ENCODE data around the gene RAD51AP2.
A peak's percentile ranks its signal among the peaks of the same experiment; 100 is the strongest.
"Not testable (repeated sequence)": the region's sequence is repeated elsewhere in the genome, so short reads cannot be mapped to it uniquely, and the experiment has no call there.

Gene RAD51AP2

DNA sequence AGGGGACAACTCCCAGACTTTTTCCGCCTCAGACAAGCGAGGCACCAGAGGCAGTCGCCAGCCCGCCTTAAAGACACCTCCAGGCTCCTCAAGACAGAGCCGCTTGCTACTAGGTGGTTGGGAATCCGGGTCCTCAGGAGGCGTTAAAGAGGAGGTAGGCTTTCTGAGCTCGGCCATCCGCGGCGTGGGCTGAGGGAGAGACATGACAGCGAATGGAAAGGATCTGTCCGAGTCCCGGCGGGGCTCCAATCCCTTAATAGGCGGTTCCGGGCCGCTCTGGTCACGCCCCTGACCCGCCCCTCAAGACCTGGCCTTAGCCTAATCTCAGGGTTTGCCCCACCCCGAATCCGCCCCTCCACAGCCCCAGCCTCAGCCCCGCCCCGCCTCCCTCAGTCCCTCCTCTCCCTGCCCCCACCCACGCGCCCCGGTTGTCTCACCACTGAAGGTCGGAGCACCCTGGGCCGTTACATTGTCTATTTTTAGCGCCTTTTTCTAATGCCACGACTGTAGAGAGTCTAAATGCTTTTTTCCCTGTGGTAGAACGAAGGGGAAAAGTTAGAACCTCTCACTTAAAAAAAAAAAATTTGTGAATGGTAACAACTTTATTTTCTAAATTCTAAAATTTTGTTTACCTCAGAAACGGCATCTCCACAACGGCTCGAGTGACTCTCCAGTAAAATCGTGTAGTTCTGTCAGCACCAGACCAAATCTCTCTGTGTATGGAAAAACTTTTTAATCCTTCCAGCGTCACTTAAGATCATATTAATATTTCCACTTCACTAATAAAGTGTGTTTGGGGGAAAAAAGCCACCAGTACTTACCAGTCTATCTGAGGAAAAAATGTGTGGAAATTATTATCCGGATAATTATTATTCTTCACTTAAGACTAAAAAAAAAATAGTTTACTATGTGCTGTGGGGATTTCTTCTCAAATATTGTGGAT lies at the start of gene RAD51AP2:
Gene RAD51AP2, minus strand, starts transcription at position 229 of the 943 bp plus-strand sequence. Its CDS starts 25 bp downstream, at position 204.
- peak within 1 kb of the TSS; percentile 94 for H2AFZ ChIP-seq (ENCODE audit: low read depth)
- H3K79me2 ChIP-seq (ENCODE audit: insufficient read depth, low read depth): no peaks in the 10 kb centered on the region
- peak within 1 kb of the TSS; percentile 91 for H3K4me3 ChIP-seq (IDR thresholded peaks at IDR 0.05; ENCODE audit: insufficient read depth, low read depth, low read length)
- H4K20me1 ChIP-seq (ENCODE audit: insufficient read depth): no peaks in the 10 kb centered on the region
- peak within 1 kb of the TSS; percentile 65 for H3K9ac ChIP-seq
- TF ChIP-seq, protein P1, sequence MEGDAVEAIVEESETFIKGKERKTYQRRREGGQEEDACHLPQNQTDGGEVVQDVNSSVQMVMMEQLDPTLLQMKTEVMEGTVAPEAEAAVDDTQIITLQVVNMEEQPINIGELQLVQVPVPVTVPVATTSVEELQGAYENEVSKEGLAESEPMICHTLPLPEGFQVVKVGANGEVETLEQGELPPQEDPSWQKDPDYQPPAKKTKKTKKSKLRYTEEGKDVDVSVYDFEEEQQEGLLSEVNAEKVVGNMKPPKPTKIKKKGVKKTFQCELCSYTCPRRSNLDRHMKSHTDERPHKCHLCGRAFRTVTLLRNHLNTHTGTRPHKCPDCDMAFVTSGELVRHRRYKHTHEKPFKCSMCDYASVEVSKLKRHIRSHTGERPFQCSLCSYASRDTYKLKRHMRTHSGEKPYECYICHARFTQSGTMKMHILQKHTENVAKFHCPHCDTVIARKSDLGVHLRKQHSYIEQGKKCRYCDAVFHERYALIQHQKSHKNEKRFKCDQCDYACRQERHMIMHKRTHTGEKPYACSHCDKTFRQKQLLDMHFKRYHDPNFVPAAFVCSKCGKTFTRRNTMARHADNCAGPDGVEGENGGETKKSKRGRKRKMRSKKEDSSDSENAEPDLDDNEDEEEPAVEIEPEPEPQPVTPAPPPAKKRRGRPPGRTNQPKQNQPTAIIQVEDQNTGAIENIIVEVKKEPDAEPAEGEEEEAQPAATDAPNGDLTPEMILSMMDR (conservative IDR thresholded peaks at IDR 0.05; ENCODE audit: low read depth, low read length): no peak
- no peaks in the 10 kb centered on the region for H3K27me3 ChIP-seq (ENCODE audit: insufficient read depth, low read depth)
- peak within 1 kb of the TSS; percentile 98 for H3K4me2 ChIP-seq
- H3K4me1 ChIP-seq (ENCODE audit: low read depth, poor library complexity, severe bottlenecking): peaks cover 12% of the 10 kb centered on the region
- H3K27ac ChIP-seq: peak within 1 kb of the TSS; percentile 63
- H3K36me3 ChIP-seq (ENCODE audit: insufficient read depth): no peaks in the 10 kb centered on the region

DNA sequence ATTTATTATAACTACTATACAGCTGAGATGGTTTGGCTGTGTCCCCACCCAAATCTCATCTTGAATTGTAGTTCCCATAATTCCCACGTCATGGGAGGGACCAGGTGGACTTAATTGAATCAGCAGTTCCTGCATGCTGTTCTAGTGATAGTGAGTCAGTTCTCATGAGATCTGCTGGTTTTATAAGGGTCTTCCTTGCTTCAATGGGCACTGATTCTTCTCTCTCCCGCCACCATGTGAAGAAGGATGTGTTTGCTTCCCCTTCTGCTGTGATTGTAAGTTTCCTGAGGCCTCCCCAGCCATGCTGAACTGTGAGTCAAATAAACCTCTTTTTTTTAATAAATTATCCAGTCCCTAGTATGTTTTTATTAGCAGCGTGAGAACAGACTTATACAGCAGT lies 47.5 kb upstream of the RAD51AP2 start:
- H3K4me1 ChIP-seq (ENCODE audit: low read depth, poor library complexity, severe bottlenecking); H2AFZ ChIP-seq (ENCODE audit: low read depth); H3K27me3 ChIP-seq (ENCODE audit: insufficient read depth, low read depth); H3K27ac ChIP-seq; H3K4me2 ChIP-seq; H3K79me2 ChIP-seq (ENCODE audit: insufficient read depth, low read depth); H3K36me3 ChIP-seq (ENCODE audit: insufficient read depth); H3K9ac ChIP-seq; H3K4me3 ChIP-seq (IDR thresholded peaks at IDR 0.05; ENCODE audit: insufficient read depth, low read depth, low read length); H4K20me1 ChIP-seq (ENCODE audit: insufficient read depth): not testable (repeated sequence)

DNA sequence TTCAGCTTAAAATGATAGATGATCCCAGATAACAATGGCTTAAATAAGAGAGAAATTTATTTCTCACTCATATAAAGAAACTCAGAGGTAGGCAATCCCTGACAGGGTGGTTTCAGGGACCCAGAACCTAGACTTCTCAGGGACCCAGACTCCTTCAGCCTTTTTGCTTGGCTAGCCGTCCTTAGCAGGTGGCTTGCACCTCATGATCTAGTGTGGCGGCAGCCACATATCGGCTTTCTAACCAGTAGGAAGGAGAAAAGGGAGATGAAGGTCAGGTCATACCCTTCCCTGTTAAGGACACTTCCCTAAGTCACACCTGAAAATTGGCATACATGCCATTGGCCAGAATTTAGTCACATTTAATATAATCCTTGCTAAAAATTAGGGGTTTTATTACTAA lies 40.6 kb upstream of the RAD51AP2 start:
- Histone ChIP-seq H3K4me1 (ENCODE audit: low read depth, poor library complexity, severe bottlenecking) (no peaks in the 10 kb centered on the region), H3K27me3 (ENCODE audit: insufficient read depth, low read depth) (no peaks in the 10 kb centered on the region), H3K27ac (no peak overlapping the region), H2AFZ (ENCODE audit: low read depth) (no peak overlapping the region), H4K20me1 (ENCODE audit: insufficient read depth) (no peaks in the 10 kb centered on the region), H3K4me2 (no peak overlapping the region), H3K9ac (no peak overlapping the region), H3K4me3 (IDR thresholded peaks at IDR 0.05; ENCODE audit: insufficient read depth, low read depth, low read length) (no peak overlapping the region), H3K79me2 (ENCODE audit: insufficient read depth, low read depth) (no peaks in the 10 kb centered on the region), H3K36me3 (ENCODE audit: insufficient read depth) (no peaks in the 10 kb centered on the region)
- TF ChIP-seq, protein P1 (conservative IDR thresholded peaks at IDR 0.05; ENCODE audit: low read depth, low read length): no peak

DNA sequence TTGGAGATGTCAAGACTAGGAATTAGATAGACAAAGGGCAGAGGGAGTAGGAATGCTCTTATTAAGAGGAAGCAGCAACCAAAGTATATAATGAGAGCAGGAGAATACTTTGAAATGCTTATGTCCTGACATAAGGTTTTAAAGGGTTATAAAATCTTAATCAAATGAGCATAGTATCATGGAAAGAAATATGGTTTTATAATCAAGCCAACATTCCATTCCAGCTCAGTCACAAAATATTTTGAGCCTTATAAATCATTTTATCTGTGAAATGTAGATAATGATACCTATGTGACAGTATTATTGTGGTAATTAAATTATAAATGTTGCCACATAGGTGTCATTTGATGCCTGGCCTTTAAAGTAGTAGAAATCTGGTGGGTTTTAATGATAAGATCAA lies 39.8 kb upstream of the RAD51AP2 start:
- Histone ChIP-seq H3K27me3 (ENCODE audit: insufficient read depth, low read depth) (no peaks in the 10 kb centered on the region), H3K79me2 (ENCODE audit: insufficient read depth, low read depth) (no peaks in the 10 kb centered on the region), H3K4me1 (ENCODE audit: low read depth, poor library complexity, severe bottlenecking) (no peaks in the 10 kb centered on the region), H2AFZ (ENCODE audit: low read depth) (no peak overlapping the region), H3K27ac (no peak overlapping the region), H3K9ac (no peak overlapping the region), H4K20me1 (ENCODE audit: insufficient read depth) (no peaks in the 10 kb centered on the region), H3K4me3 (IDR thresholded peaks at IDR 0.05; ENCODE audit: insufficient read depth, low read depth, low read length) (no peak overlapping the region), H3K4me2 (no peak overlapping the region), H3K36me3 (ENCODE audit: insufficient read depth) (no peaks in the 10 kb centered on the region)
- TF ChIP-seq, protein P1 (conservative IDR thresholded peaks at IDR 0.05; ENCODE audit: low read depth, low read length): no peak

DNA sequence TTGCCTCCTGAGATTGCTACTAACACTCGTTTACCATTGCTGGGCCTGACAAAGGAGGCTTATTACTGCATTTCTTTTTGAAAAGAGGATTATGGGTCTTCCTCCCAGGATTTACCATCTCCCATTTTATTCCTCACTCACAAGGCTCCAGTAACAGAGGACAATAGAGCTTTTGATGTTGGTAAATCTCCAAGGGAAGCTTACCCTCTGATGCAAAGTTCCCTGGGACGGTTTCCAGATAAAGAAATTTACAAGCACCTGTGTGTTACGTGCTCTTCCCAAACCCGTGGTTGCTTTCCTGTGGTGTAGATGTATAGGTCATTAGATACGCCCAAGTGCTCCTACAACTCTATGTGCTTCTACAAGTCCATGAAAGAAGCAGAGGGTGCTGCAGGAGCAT lies 39.4 kb upstream of the RAD51AP2 start:
- H3K79me2 ChIP-seq (ENCODE audit: insufficient read depth, low read depth): no peaks in the 10 kb centered on the region

More for the DNA sequence above, 39.4 kb upstream of the RAD51AP2 start:
- no peak overlapping the region for H3K9ac ChIP-seq
- no peaks in the 10 kb centered on the region for H3K27me3 ChIP-seq (ENCODE audit: insufficient read depth, low read depth)
- H3K4me3 ChIP-seq (IDR thresholded peaks at IDR 0.05; ENCODE audit: insufficient read depth, low read depth, low read length): no peak overlapping the region
- no peaks in the 10 kb centered on the region for H4K20me1 ChIP-seq (ENCODE audit: insufficient read depth)
- H3K27ac ChIP-seq: no peak overlapping the region
- no peaks in the 10 kb centered on the region for H3K36me3 ChIP-seq (ENCODE audit: insufficient read depth)
- H3K4me1 ChIP-seq (ENCODE audit: low read depth, poor library complexity, severe bottlenecking): no peaks in the 10 kb centered on the region
- TF ChIP-seq, protein P1 (conservative IDR thresholded peaks at IDR 0.05; ENCODE audit: low read depth, low read length): no peak
- no peak overlapping the region for H2AFZ ChIP-seq (ENCODE audit: low read depth)
- no peak overlapping the region for H3K4me2 ChIP-seq
